Fibroblast of upper back skin (primary cell): ENCODE measurements around the gene MYH11.
A peak's percentile ranks its signal among the peaks of the same experiment; 100 is the strongest.
"Not testable (repeated sequence)": the region's sequence is repeated elsewhere in the genome, so short reads cannot be mapped to it uniquely, and the experiment has no call there.

Experiments
- DNase-seq: peaks from one replicate; pipeline ENCODE4 v3.0.0-alpha.2; 2013

The MYH11 gene

GRCh38 chr16:15874745-15875314 is 18.0 kb upstream of the MYH11 start:
- DNase-seq = peak; percentile 67

- no peak for DNase-seq
Measured at GRCh38 chr16:15873737-15874136, 16.9 kb upstream of the MYH11 start.

GRCh38 chr16:15873301-15873700 is 16.5 kb upstream of the MYH11 start:
- DNase-seq = no peak

GRCh38 chr16:15870011-15870410 is 13.2 kb upstream of the MYH11 start:
- DNase-seq = no peak

GRCh38 chr16:15866451-15866850 is 9.6 kb upstream of the MYH11 start:
- no peak for DNase-seq

- peak; percentile 89 for DNase-seq
Measured at GRCh38 chr16:15865742-15866141, 8.9 kb upstream of the MYH11 start.

- peak; percentile 28 for DNase-seq
Measured at GRCh38 chr16:15864939-15865338, 8.1 kb upstream of the MYH11 start.

- no peak for DNase-seq
Measured at GRCh38 chr16:15861996-15862395, 5.2 kb upstream of the MYH11 start.

GRCh38 chr16:15858921-15859668 is 2.3 kb upstream of the MYH11 start:
- no peak for DNase-seq

GRCh38 chr16:15857724-15858560 is 1.1 kb upstream of the MYH11 start:
- DNase-seq = peak; percentile 62

- no peak for DNase-seq
Measured at GRCh38 chr16:15856182-15856581, 646 bp downstream of the MYH11 start.

GRCh38 chr16:15855704-15856003 is 1.2 kb downstream of the MYH11 start:
- no peak for DNase-seq

- DNase-seq = no peak
Measured at GRCh38 chr16:15854906-15855703, 1.7 kb downstream of the MYH11 start.

GRCh38 chr16:15854061-15854460 is 2.8 kb downstream of the MYH11 start:
- no peak for DNase-seq

- no peak for DNase-seq
Measured at GRCh38 chr16:15853021-15853420, 3.8 kb downstream of the MYH11 start.

GRCh38 chr16:15850555-15850954 is 6.3 kb downstream of the MYH11 start:
- DNase-seq = not testable (repeated sequence)

GRCh38 chr16:15849209-15849981 is 7.4 kb downstream of the MYH11 start:
- DNase-seq = no peak

- DNase-seq = no peak
Measured at GRCh38 chr16:15847611-15848175, 9.1 kb downstream of the MYH11 start.

- DNase-seq = no peak
Measured at GRCh38 chr16:15846510-15846909, 10.3 kb downstream of the MYH11 start.

GRCh38 chr16:15843635-15844279 is 13.1 kb downstream of the MYH11 start:
- DNase-seq = no peak

- DNase-seq = not testable (repeated sequence)
Measured at GRCh38 chr16:15839204-15839603, 17.6 kb downstream of the MYH11 start.

GRCh38 chr16:15837761-15838160 is 19.1 kb downstream of the MYH11 start:
- no peak for DNase-seq
